Activated CD8-positive, alpha-beta T cell treated with anti-CD3 and anti-CD28 coated beads, Interleukin-2, amount 10 ng/mL, durations not matched to agents 7 days and 5 days (primary cell): ENCODE measurements around the gene GPC5. TPM values are rescaled to one million over a fixed set of nuclear protein-coding genes. Genes with fewer than 3 reads are reported as not detected.

Source experiments
- ATAC-seq: fragments of 150-1000 bp; cut with Tn5 transposase; one replicate; pipeline ENCODE4 v1.10.0; 2021; ENCODE audit warnings: moderate library complexity
- CTCF ChIA-PET: fragments of 350-600 bp; sonication (Branson Sonifier 250); formaldehyde crosslinking; loops from one replicate; lab custom pipeline; 2021; ENCODE audit warnings: antibody characterized with exemption; lab: Charles Lee
- POLR2A ChIA-PET: fragments of 350-600 bp; sonication (Branson Sonifier 250); formaldehyde crosslinking; loops from one replicate; lab custom pipeline; 2021; ENCODE audit warnings: antibody characterized with exemption; lab: Charles Lee
- DNase-seq: peaks from one replicate; pipeline ENCODE4 v3.0.0-alpha.2; 2020
- H3K27ac Mint-ChIP-seq: one replicate; pipeline ENCODE4 v1.8.0; 2021; ENCODE audit warnings: mild to moderate bottlenecking, mixed read lengths
- H3K27me3 Mint-ChIP-seq: one replicate; pipeline ENCODE4 v1.8.0; 2021; ENCODE audit warnings: low read depth, mixed read lengths
- H3K36me3 Mint-ChIP-seq: one replicate; pipeline ENCODE4 v1.8.0; 2021; ENCODE audit warnings: low read depth, mixed read lengths
- H3K4me1 Mint-ChIP-seq: one replicate; pipeline ENCODE4 v1.8.0; 2021; ENCODE audit warnings: low read depth, mixed read lengths
- H3K4me3 Mint-ChIP-seq: one replicate; pipeline ENCODE4 v1.8.0; 2021; ENCODE audit warnings: mild to moderate bottlenecking, mixed read lengths
- H3K9me3 Mint-ChIP-seq: one replicate; pipeline ENCODE4 v1.8.0; 2022; ENCODE audit warnings: mixed read lengths; ENCODE audit not compliant: insufficient read depth
- total RNA-seq, 2 experiments: library from RNA; stranded (reverse); gene quantifications; one replicate each; pipeline ENCODE4 v1.2.3, GENCODE V29; 2021

GPC5 gene
- total RNA-seq, 2 experiments from 2014 or later: not detected

GRCh38 chr13:91470084-91470621, 71.7 kb downstream of the GPC5 start:
- CTCF ChIA-PET: no interaction called here
- Mint-ChIP-seq H3K27me3 (peaks cover 2% of the 10 kb centered on the region), H3K9me3 (no peaks in the 10 kb centered on the region), H3K4me1 (no peaks in the 10 kb centered on the region), H3K4me3 (no peak overlapping the region), H3K27ac (no peak overlapping the region), H3K36me3 (no peaks in the 10 kb centered on the region)
- POLR2A ChIA-PET: no interaction called here
- ATAC-seq (no peak), DNase-seq (no peak)

- Mint-ChIP-seq H3K36me3 (no peaks in the 10 kb centered on the region), H3K4me3 (no peak overlapping the region), H3K9me3 (no peaks in the 10 kb centered on the region), H3K27me3 (peaks cover 4% of the 10 kb centered on the region), H3K4me1 (no peaks in the 10 kb centered on the region), H3K27ac (no peak overlapping the region)
- POLR2A ChIA-PET: no interaction called here
- DNase-seq (no peak), ATAC-seq (no peak)
- CTCF ChIA-PET: no interaction called here
Measured at GRCh38 chr13:91470681-91471080, 72.3 kb downstream of the GPC5 start.

DNA sequence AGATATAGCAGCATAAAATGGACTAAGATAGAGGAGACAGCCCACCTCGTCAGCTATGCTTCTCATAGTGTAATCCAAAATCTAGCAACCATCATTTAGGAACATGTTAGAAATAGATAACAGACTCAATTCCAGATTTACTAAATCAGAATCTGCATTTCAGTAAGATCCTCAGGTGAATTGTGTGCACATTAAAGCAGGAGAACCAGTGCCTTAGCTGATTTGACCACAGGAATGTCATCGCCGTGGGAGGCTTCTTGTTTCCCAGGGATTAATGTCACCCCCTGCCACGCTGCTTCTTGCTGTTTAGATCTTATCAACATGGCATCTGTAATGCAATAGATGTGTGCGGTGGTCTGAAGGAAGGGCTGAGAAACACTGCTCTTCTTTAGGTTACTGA, 84.0 kb downstream of the GPC5 start:
- H3K27ac Mint-ChIP-seq: no peak overlapping the region
- DNase-seq: no peak
- H3K36me3 Mint-ChIP-seq: no peaks in the 10 kb centered on the region
- H3K4me3 Mint-ChIP-seq: no peak overlapping the region
- CTCF ChIA-PET: no interaction called here
- H3K4me1 Mint-ChIP-seq: no peaks in the 10 kb centered on the region
- no peak for ATAC-seq
- POLR2A ChIA-PET: no interaction called here
- no peaks in the 10 kb centered on the region for H3K9me3 Mint-ChIP-seq
- peaks cover 2% of the 10 kb centered on the region for H3K27me3 Mint-ChIP-seq

- DNase-seq (no peak), ATAC-seq (no peak)
- ChIA-PET CTCF (no interaction called here), POLR2A (no interaction called here)
- Mint-ChIP-seq H3K27me3 (peaks cover 3% of the 10 kb centered on the region), H3K4me3 (no peak overlapping the region), H3K9me3 (no peaks in the 10 kb centered on the region), H3K36me3 (no peaks in the 10 kb centered on the region), H3K4me1 (no peaks in the 10 kb centered on the region), H3K27ac (no peak overlapping the region)
Measured at GRCh38 chr13:91491980-91492379, 93.6 kb downstream of the GPC5 start.

DNA sequence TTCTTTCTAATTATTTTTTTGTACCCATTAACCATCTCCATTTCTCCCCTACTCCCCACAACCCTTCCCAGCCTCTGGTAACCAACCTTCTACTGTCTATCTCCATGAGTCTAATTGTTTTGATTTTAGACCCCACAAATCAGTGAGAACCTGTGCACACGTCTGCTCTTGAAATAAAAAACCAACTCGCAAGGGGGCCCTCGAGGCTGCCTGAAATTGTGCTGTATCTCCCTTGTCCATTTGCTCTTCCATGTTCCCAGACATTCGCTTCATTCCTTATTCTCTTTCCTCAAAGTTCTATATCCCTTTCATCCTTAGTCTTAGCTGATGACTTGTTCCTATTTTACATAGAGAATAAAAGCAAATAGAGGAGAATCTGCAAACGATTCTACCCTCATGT, 95.0 kb downstream of the GPC5 start:
- Mint-ChIP-seq H3K4me1 (no peaks in the 10 kb centered on the region), H3K27me3 (peaks cover 3% of the 10 kb centered on the region), H3K27ac (no peak overlapping the region), H3K36me3 (no peaks in the 10 kb centered on the region), H3K9me3 (no peaks in the 10 kb centered on the region), H3K4me3 (no peak overlapping the region)
- ATAC-seq (no peak), DNase-seq (no peak)
- ChIA-PET POLR2A (no interaction called here), CTCF (no interaction called here)

- ChIA-PET POLR2A (no interaction called here), CTCF (no interaction called here)
- Mint-ChIP-seq H3K9me3 (no peaks in the 10 kb centered on the region), H3K4me3 (no peak overlapping the region), H3K27me3 (no peaks in the 10 kb centered on the region), H3K36me3 (no peaks in the 10 kb centered on the region), H3K27ac (no peak overlapping the region), H3K4me1 (no peaks in the 10 kb centered on the region)
- DNase-seq: no peak
- no peak for ATAC-seq
Measured at GRCh38 chr13:91498298-91498697, 99.9 kb downstream of the GPC5 start.

GRCh38 chr13:91504216-91504615, 105.8 kb downstream of the GPC5 start:
- ChIA-PET POLR2A (no interaction called here), CTCF (no interaction called here)
- Mint-ChIP-seq H3K27ac (no peak overlapping the region), H3K4me1 (no peaks in the 10 kb centered on the region), H3K36me3 (no peaks in the 10 kb centered on the region), H3K27me3 (no peaks in the 10 kb centered on the region), H3K4me3 (no peak overlapping the region), H3K9me3 (no peaks in the 10 kb centered on the region)
- ATAC-seq: no peak
- DNase-seq: no peak

DNA sequence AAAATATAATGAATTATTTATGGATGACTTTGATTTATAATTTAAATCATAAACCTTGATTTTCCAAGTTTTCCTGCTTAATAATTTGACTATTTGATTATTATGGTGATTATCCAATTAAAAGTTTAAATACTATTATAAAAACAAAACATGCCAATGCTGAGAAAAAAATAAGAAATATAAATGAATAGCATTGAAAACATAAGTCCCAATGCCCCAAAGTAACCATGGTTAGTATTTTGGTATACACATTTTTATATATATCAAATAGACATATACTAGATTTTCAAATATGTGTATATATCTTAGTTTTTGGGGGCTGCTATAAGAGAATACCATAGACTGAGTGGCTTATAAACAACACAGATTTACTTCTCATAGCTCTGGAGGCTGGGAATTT, 108.3 kb downstream of the GPC5 start:
- H3K9me3 Mint-ChIP-seq: no peaks in the 10 kb centered on the region
- DNase-seq (no peak), ATAC-seq (no peak)
- no peak overlapping the region for H3K4me3 Mint-ChIP-seq
- POLR2A ChIA-PET: no interaction called here
- H3K36me3 Mint-ChIP-seq: no peaks in the 10 kb centered on the region
- H3K4me1 Mint-ChIP-seq: no peaks in the 10 kb centered on the region
- CTCF ChIA-PET: no interaction called here
- H3K27ac Mint-ChIP-seq: no peak overlapping the region
- no peaks in the 10 kb centered on the region for H3K27me3 Mint-ChIP-seq

DNA sequence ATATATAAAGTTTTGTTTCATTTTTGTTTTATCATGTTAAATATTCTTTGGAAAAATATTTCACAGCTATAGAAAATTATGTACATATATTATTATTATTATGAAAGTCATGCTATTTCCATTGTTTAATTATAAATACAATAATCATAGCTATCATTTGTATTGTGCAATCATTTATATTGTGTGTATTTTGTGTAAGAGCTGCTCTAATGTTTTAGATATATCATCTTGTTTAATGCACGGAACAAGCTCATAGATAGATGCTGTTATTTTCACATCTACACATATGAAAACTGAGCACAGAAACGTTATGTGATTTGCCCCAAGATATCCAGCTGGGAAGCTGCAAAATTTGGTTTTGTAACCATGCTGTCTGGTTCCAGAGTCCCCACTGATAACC, 111.6 kb downstream of the GPC5 start:
- no peak overlapping the region for H3K4me3 Mint-ChIP-seq
- no peaks in the 10 kb centered on the region for H3K36me3 Mint-ChIP-seq
- POLR2A ChIA-PET: no interaction called here
- DNase-seq (no peak), ATAC-seq (no peak)
- H3K27me3 Mint-ChIP-seq: no peaks in the 10 kb centered on the region
- no peaks in the 10 kb centered on the region for H3K9me3 Mint-ChIP-seq
- H3K4me1 Mint-ChIP-seq: no peaks in the 10 kb centered on the region
- CTCF ChIA-PET: no interaction called here
- no peak overlapping the region for H3K27ac Mint-ChIP-seq

DNA sequence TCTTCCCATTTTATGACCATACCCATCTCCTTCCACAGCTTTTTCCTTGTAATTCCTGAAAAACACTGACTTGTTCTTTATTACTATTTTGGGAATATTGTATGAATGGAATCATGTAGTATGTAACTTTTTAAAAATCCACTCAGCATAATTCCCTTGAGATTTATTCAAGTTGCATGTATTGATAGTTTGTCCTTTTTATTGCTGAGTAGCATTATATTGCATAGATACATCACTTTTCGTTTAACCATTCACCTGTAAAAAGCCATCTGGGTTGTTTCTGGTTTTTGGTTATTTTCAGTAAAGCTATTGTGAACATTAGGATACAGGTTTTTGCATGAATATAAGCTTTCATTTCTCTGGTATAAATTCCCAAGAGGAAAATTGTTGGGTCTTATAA, 115.4 kb downstream of the GPC5 start:
- CTCF ChIA-PET: no interaction called here
- ATAC-seq (no peak), DNase-seq (no peak)
- H3K4me3 Mint-ChIP-seq: no peak overlapping the region
- no peaks in the 10 kb centered on the region for H3K4me1 Mint-ChIP-seq
- no peaks in the 10 kb centered on the region for H3K9me3 Mint-ChIP-seq
- H3K27ac Mint-ChIP-seq: no peak overlapping the region
- H3K36me3 Mint-ChIP-seq: no peaks in the 10 kb centered on the region
- no peaks in the 10 kb centered on the region for H3K27me3 Mint-ChIP-seq
- POLR2A ChIA-PET: no interaction called here

GRCh38 chr13:91516799-91517198, 118.4 kb downstream of the GPC5 start:
- H3K27ac Mint-ChIP-seq: no peak overlapping the region
- CTCF ChIA-PET: no interaction called here
- no peaks in the 10 kb centered on the region for H3K27me3 Mint-ChIP-seq
- no peak overlapping the region for H3K4me3 Mint-ChIP-seq
- ATAC-seq: no peak
- POLR2A ChIA-PET: no interaction called here
- no peaks in the 10 kb centered on the region for H3K36me3 Mint-ChIP-seq
- H3K4me1 Mint-ChIP-seq: no peaks in the 10 kb centered on the region
- H3K9me3 Mint-ChIP-seq: no peaks in the 10 kb centered on the region
- DNase-seq: no peak

DNA sequence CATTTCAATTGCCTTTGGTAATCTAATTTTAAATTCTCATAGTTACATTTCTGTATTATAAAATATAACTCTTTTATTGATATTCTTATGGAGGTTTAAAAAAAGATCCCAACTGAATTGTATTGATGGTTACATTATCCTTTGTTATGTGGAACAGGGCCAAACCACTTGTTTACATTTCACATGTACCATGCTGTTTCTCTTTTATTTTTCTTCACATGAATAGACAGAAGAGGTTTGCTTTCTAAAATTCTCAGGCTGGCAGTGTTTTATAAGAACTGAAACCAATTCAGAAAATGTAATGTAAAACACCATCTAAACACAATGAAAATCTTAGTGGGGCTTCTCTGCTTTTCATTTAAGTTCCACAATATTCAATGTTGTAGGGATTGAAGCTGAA, 122.5 kb downstream of the GPC5 start:
- no peaks in the 10 kb centered on the region for H3K4me1 Mint-ChIP-seq
- no peak for DNase-seq
- POLR2A ChIA-PET: no interaction called here
- no peak for ATAC-seq
- no peak overlapping the region for H3K27ac Mint-ChIP-seq
- H3K4me3 Mint-ChIP-seq: no peak overlapping the region
- CTCF ChIA-PET: no interaction called here
- no peaks in the 10 kb centered on the region for H3K9me3 Mint-ChIP-seq
- H3K36me3 Mint-ChIP-seq: no peaks in the 10 kb centered on the region
- H3K27me3 Mint-ChIP-seq: no peaks in the 10 kb centered on the region

- DNase-seq: no peak
- Mint-ChIP-seq H3K4me3 (no peak overlapping the region), H3K27me3 (no peaks in the 10 kb centered on the region), H3K9me3 (no peaks in the 10 kb centered on the region), H3K36me3 (no peaks in the 10 kb centered on the region), H3K27ac (no peak overlapping the region), H3K4me1 (no peaks in the 10 kb centered on the region)
- ChIA-PET POLR2A (no interaction called here), CTCF (no interaction called here)
- ATAC-seq: no peak
Measured at GRCh38 chr13:91523116-91523515, 124.7 kb downstream of the GPC5 start.
